Liver (tissue), 9 donors: ENCODE measurements around the gene NFYC. TPM values are rescaled to one million over a fixed set of nuclear protein-coding genes. Genes with fewer than 3 reads are reported as not detected.

ENCODE experiments used
- DNase-seq: peaks from one replicate; pipeline ENCODE4 v3.0.0-alpha.2; 2017; ENCODE audit warnings: low spot score
- H3K27ac ChIP-seq, 2 donors: one replicate each; pipeline ENCODE4 v1.7.0; 2013; ENCODE audit warnings: inconsistent platforms in 2 of 2, low read length in 2 of 2, control low read depth in 1 of 2, low read depth in 1 of 2, mild to moderate bottlenecking in 1 of 2
- H3K27me3 ChIP-seq, 4 donors: one replicate each; pipeline versions ENCODE4 v1.6.1 to v1.7.0; 2013; ENCODE audit warnings: low read length in 3 of 4, inconsistent platforms in 1 of 4, mild to moderate bottlenecking in 1 of 4, moderate library complexity in 1 of 4; ENCODE audit not compliant: control insufficient read depth in 4 of 4, insufficient read depth in 4 of 4
- H3K36me3 ChIP-seq, 4 donors: one replicate each; pipeline versions ENCODE4 v1.6.1 to v1.7.0; 2013; ENCODE audit warnings: low read length in 3 of 4, mild to moderate bottlenecking in 3 of 4, low read depth in 1 of 4, moderate library complexity in 1 of 4; ENCODE audit not compliant: control insufficient read depth in 4 of 4, insufficient read depth in 3 of 4
- H3K4me1 ChIP-seq, 4 donors: one replicate each; pipeline versions ENCODE4 v1.6.1 to v1.7.0; 2013; ENCODE audit warnings: low read length in 3 of 4, mild to moderate bottlenecking in 3 of 4, moderate library complexity in 1 of 4; ENCODE audit not compliant: control insufficient read depth in 4 of 4, insufficient read depth in 4 of 4
- H3K4me3 ChIP-seq, 3 donors: one replicate each; pipeline versions ENCODE4 v1.6.1 to v1.7.0; 2013; ENCODE audit warnings: low read length in 3 of 3, control low read depth in 1 of 3, low read depth in 1 of 3, mild to moderate bottlenecking in 1 of 3
- H3K9ac ChIP-seq, 2 donors: one replicate each; pipeline ENCODE4 v1.7.0; 2013; ENCODE audit warnings: low read length in 2 of 2, mild to moderate bottlenecking in 2 of 2, moderate library complexity in 2 of 2, control low read depth in 1 of 2, low read depth in 1 of 2
- H3K9me3 ChIP-seq, 4 donors: one replicate each; pipeline versions ENCODE4 v1.6.1 to v1.7.0; 2013; ENCODE audit warnings: low read length in 3 of 4; ENCODE audit not compliant: control insufficient read depth in 4 of 4
- ATF3 ChIP-seq: IDR thresholded peaks from 2 replicates; pipeline ENCODE4 v1.6.1; 2016; ENCODE audit warnings: antibody characterized with exemption
- EGR1 ChIP-seq, 2 donors: IDR thresholded peaks; 2 replicates each; pipeline ENCODE4 v1.6.1; 2016 to 2018; ENCODE audit warnings: antibody characterized with exemption in 2 of 2, low read depth in 2 of 2
- FOXA1 ChIP-seq: IDR thresholded peaks from 2 replicates; pipeline ENCODE4 v1.6.1; 2016; ENCODE audit warnings: antibody characterized with exemption
- FOXA2 ChIP-seq: IDR thresholded peaks from 2 replicates; pipeline ENCODE4 v1.6.1; 2016; ENCODE audit warnings: antibody characterized with exemption
- GABPA ChIP-seq, 2 donors: IDR thresholded peaks in 1 of 2; conservative IDR thresholded peaks in 1 of 2; 2 replicates each; pipeline ENCODE4 v1.6.1; 2016; ENCODE audit warnings: antibody characterized with exemption in 2 of 2, mild to moderate bottlenecking in 1 of 2, moderate library complexity in 1 of 2
- HNF4A ChIP-seq, 2 donors: conservative IDR thresholded peaks; 2 replicates each; pipeline ENCODE4 v1.6.1; 2016; ENCODE audit warnings: antibody characterized with exemption in 2 of 2, mild to moderate bottlenecking in 2 of 2
- HNF4G ChIP-seq: IDR thresholded peaks from 2 replicates; pipeline ENCODE4 v1.6.1; 2016; ENCODE audit warnings: antibody characterized with exemption
- JUND ChIP-seq, 2 donors: IDR thresholded peaks; 2 replicates each; pipeline ENCODE4 v1.6.1; 2016; ENCODE audit warnings: antibody characterized with exemption in 2 of 2
- NR2F2 ChIP-seq: IDR thresholded peaks from 2 replicates; pipeline ENCODE4 v1.6.1; 2016; ENCODE audit warnings: antibody characterized with exemption
- RAD21 ChIP-seq, 2 donors: IDR thresholded peaks; 2 replicates each; pipeline ENCODE4 v1.6.1; 2016; ENCODE audit warnings: antibody characterized with exemption in 2 of 2, mild to moderate bottlenecking in 2 of 2
- RXRA ChIP-seq, 2 donors: IDR thresholded peaks; 2 replicates each; pipeline ENCODE4 v1.6.1; 2017 to 2018; ENCODE audit warnings: antibody characterized with exemption in 2 of 2, mild to moderate bottlenecking in 1 of 2
- SP1 ChIP-seq: IDR thresholded peaks from 2 replicates; pipeline ENCODE4 v1.6.1; 2018; ENCODE audit warnings: antibody characterized with exemption, mild to moderate bottlenecking
- TAF1 ChIP-seq: conservative IDR thresholded peaks from 2 replicates; pipeline ENCODE4 v1.6.1; 2016; ENCODE audit warnings: antibody characterized with exemption, mild to moderate bottlenecking
- YY1 ChIP-seq: IDR thresholded peaks from 2 replicates; pipeline ENCODE4 v1.6.1; 2016; ENCODE audit warnings: antibody characterized with exemption, mild to moderate bottlenecking
- ZBTB33 ChIP-seq: IDR thresholded peaks from 2 replicates; pipeline ENCODE4 v1.6.1; 2016; ENCODE audit warnings: antibody characterized with exemption
- WGBS: extraction: QIAGEN DNeasy Blood & Tissue Kit; methylation state at CpG from one replicate; pipeline ENCODE4 v1.1.7; 2013; 5-methylcytosine and 5-hydroxymethylcytosine counted together
- polyA plus RNA-seq, 2 donors: library from polyadenylated mRNA; stranded (reverse) in 1 of 2; unstranded in 1 of 2; fragments of 200-250 nt in 1 of 2; fragments of >200 nt in 1 of 2; fragmentation: Nextera tagmentation in 1 of 2; extraction: Ambion mirVana in 1 of 2; gene quantifications; one replicate each; pipeline versions ENCODE4 v1.2.1 to v1.2.3, GENCODE V29; 2013 to 2015
- total RNA-seq, 2 donors: library from RNA; depleted of rRNA; stranded (reverse); fragments of >200 nt; gene quantifications; one replicate each; pipeline ENCODE4 v1.2.3, GENCODE V29; 2014
- TF ChIP-seq, protein P1 (sequence below): IDR thresholded peaks from 2 replicates; pipeline ENCODE4 v1.6.1; 2016; ENCODE audit warnings: antibody characterized with exemption, mild to moderate bottlenecking
- TF ChIP-seq, protein P2 (sequence below): IDR thresholded peaks from 2 replicates; pipeline ENCODE4 v1.6.1; 2016; ENCODE audit warnings: antibody characterized with exemption
- TF ChIP-seq, protein P3 (sequence below): fragments of 150-350 bp; IDR thresholded peaks from 2 replicates; pipeline ENCODE4 v1.5.1; 2017; ENCODE audit warnings: improper control_type of control experiment, low read depth, low read length; ENCODE audit not compliant: missing input control
- donor health status: healthy.
- donor health status: healthy.
- donor health status: healthy.
- donor health status: healthy.
- donor health status: healthy.

The NFYC gene
- total and polyA plus RNA-seq, 4 donors: 18.3 to 28.1 (median 26.8) TPM

- no peaks in the 10 kb centered on the region for H3K9me3 ChIP-seq
- no peak overlapping the region for H3K4me3 ChIP-seq
- H3K9ac ChIP-seq: no peak overlapping the region
- H3K27me3 ChIP-seq: no peaks in the 10 kb centered on the region
- H3K4me1 ChIP-seq: no peaks in the 10 kb centered on the region
- H3K36me3 ChIP-seq: no peaks in the 10 kb centered on the region
- no peak for DNase-seq
- WGBS: 82% methylated on average over 15 of the region's 15 CpGs
- no peak for TF ChIP-seq ZBTB33
- no peak for TF ChIP-seq RAD21 (IDR thresholded peaks at IDR 0.05)
- TF ChIP-seq NR2F2: no peak
- no peak for TF ChIP-seq HNF4G
- TF ChIP-seq, protein P1, sequence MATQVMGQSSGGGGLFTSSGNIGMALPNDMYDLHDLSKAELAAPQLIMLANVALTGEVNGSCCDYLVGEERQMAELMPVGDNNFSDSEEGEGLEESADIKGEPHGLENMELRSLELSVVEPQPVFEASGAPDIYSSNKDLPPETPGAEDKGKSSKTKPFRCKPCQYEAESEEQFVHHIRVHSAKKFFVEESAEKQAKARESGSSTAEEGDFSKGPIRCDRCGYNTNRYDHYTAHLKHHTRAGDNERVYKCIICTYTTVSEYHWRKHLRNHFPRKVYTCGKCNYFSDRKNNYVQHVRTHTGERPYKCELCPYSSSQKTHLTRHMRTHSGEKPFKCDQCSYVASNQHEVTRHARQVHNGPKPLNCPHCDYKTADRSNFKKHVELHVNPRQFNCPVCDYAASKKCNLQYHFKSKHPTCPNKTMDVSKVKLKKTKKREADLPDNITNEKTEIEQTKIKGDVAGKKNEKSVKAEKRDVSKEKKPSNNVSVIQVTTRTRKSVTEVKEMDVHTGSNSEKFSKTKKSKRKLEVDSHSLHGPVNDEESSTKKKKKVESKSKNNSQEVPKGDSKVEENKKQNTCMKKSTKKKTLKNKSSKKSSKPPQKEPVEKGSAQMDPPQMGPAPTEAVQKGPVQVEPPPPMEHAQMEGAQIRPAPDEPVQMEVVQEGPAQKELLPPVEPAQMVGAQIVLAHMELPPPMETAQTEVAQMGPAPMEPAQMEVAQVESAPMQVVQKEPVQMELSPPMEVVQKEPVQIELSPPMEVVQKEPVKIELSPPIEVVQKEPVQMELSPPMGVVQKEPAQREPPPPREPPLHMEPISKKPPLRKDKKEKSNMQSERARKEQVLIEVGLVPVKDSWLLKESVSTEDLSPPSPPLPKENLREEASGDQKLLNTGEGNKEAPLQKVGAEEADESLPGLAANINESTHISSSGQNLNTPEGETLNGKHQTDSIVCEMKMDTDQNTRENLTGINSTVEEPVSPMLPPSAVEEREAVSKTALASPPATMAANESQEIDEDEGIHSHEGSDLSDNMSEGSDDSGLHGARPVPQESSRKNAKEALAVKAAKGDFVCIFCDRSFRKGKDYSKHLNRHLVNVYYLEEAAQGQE: no peak
- TF ChIP-seq HNF4A (conservative IDR thresholded peaks at IDR 0.05): no peak
- TF ChIP-seq, protein P2, sequence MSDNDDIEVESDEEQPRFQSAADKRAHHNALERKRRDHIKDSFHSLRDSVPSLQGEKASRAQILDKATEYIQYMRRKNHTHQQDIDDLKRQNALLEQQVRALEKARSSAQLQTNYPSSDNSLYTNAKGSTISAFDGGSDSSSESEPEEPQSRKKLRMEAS: no peak
- TF ChIP-seq, protein P3, sequence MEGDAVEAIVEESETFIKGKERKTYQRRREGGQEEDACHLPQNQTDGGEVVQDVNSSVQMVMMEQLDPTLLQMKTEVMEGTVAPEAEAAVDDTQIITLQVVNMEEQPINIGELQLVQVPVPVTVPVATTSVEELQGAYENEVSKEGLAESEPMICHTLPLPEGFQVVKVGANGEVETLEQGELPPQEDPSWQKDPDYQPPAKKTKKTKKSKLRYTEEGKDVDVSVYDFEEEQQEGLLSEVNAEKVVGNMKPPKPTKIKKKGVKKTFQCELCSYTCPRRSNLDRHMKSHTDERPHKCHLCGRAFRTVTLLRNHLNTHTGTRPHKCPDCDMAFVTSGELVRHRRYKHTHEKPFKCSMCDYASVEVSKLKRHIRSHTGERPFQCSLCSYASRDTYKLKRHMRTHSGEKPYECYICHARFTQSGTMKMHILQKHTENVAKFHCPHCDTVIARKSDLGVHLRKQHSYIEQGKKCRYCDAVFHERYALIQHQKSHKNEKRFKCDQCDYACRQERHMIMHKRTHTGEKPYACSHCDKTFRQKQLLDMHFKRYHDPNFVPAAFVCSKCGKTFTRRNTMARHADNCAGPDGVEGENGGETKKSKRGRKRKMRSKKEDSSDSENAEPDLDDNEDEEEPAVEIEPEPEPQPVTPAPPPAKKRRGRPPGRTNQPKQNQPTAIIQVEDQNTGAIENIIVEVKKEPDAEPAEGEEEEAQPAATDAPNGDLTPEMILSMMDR: no peak
- no peak for TF ChIP-seq RXRA (IDR thresholded peaks at IDR 0.05)
- no peak for TF ChIP-seq JUND (IDR thresholded peaks at IDR 0.05)
- TF ChIP-seq GABPA (IDR thresholded peaks at IDR 0.05 in 1 of 2, conservative IDR thresholded peaks at IDR 0.05 in 1 of 2): no peak
- TF ChIP-seq SP1: no peak
- TF ChIP-seq EGR1 (IDR thresholded peaks at IDR 0.05; ENCODE audit: low read depth in 2 of 2): no peak
- no peak for TF ChIP-seq YY1
- TF ChIP-seq TAF1: no peak
- TF ChIP-seq FOXA1: no peak
- TF ChIP-seq ATF3: no peak
- no peak for TF ChIP-seq FOXA2
- no peak overlapping the region for H3K27ac ChIP-seq
These were observed 42.4 kb upstream of the NFYC start for GRCh38 chr1:40648928-40649591.
